CD4-positive, alpha-beta T cell (primary cell): ENCODE results near the gene AFF3. TPM values are rescaled to one million over a fixed set of nuclear protein-coding genes. Genes with fewer than 3 reads are reported as not detected.

Source experiments
- ATAC-seq: fragments of 200-7000 bp; cut with Tn5 transposase; one replicate; pipeline ENCODE4 v1.10.0; 2022; ENCODE audit warnings: mild to moderate bottlenecking; ENCODE audit not compliant: poor library complexity
- CTCF ChIA-PET: fragments of 350-600 bp; sonication (Branson Sonifier 250); formaldehyde crosslinking; loops from one replicate; lab custom pipeline; 2021; ENCODE audit warnings: antibody characterized with exemption, inconsistent platforms; lab: Charles Lee
- POLR2A ChIA-PET: fragments of 350-600 bp; sonication (Branson Sonifier 250); formaldehyde crosslinking; loops from one replicate; lab custom pipeline; 2021; ENCODE audit warnings: antibody characterized with exemption, inconsistent platforms; lab: Charles Lee
- DNase-seq, 14 experiments: peaks; one replicate each; pipeline ENCODE4 v3.0.0-alpha.2; 2013 to 2020; ENCODE audit warnings: mixed read lengths in 2 of 14
- H3K27ac ChIP-seq, 2 donors: one replicate each; pipeline versions ENCODE4 v1.5.1 to v1.7.0; 2013; ENCODE audit warnings: low read length in 2 of 2, low read depth in 1 of 2, mild to moderate bottlenecking in 1 of 2
- H3K27me3 ChIP-seq, 2 experiments: 1 replicate in 1 of 2; 2 replicates in 1 of 2; pipeline versions ENCODE4 v1.6.1 to v1.7.0; 2013; ENCODE audit warnings: low read length in 2 of 2, control low read depth in 1 of 2, mild to moderate bottlenecking in 1 of 2, moderate library complexity in 1 of 2; ENCODE audit not compliant: insufficient read depth in 2 of 2, control insufficient read depth in 1 of 2
- H3K36me3 ChIP-seq: one replicate; pipeline ENCODE4 v1.6.1; 2013; ENCODE audit warnings: low read length, control low read depth; ENCODE audit not compliant: insufficient read depth
- H3K4me1 ChIP-seq: one replicate; pipeline ENCODE4 v1.6.1; 2013; ENCODE audit warnings: low read length, control low read depth; ENCODE audit not compliant: insufficient read depth
- H3K4me3 ChIP-seq: one replicate; pipeline ENCODE4 v1.5.1; 2013; ENCODE audit warnings: mild to moderate bottlenecking, low read length, moderate library complexity
- H3K9me3 ChIP-seq, 2 experiments: 1 replicate in 1 of 2; 2 replicates in 1 of 2; pipeline versions ENCODE4 v1.6.1 to v1.7.0; 2013; ENCODE audit warnings: low read length in 2 of 2, mild to moderate bottlenecking in 2 of 2, control low read depth in 1 of 2, moderate library complexity in 1 of 2; ENCODE audit not compliant: control insufficient read depth in 1 of 2, insufficient read depth in 1 of 2
- H3K27ac Mint-ChIP-seq: one replicate; pipeline ENCODE4 v1.8.0; 2020; ENCODE audit warnings: mixed read lengths
- H3K27me3 Mint-ChIP-seq: one replicate; pipeline ENCODE4 v1.8.0; 2021; ENCODE audit warnings: mixed read lengths
- H3K36me3 Mint-ChIP-seq: one replicate; pipeline ENCODE4 v1.8.0; 2021; ENCODE audit warnings: low read depth, mixed read lengths
- H3K4me1 Mint-ChIP-seq: one replicate; pipeline ENCODE4 v1.8.0; 2021; ENCODE audit warnings: low read depth, mixed read lengths
- H3K4me3 Mint-ChIP-seq: one replicate; pipeline ENCODE4 v1.8.0; 2020; ENCODE audit warnings: mild to moderate bottlenecking, mixed read lengths
- H3K9me3 Mint-ChIP-seq: one replicate; pipeline ENCODE4 v1.8.0; 2020; ENCODE audit warnings: mixed read lengths
- CTCF ChIP-seq: fragments of 200-600 bp; IDR thresholded peaks from one replicate; pipeline ENCODE4 v1.8.0; 2022; ENCODE audit warnings: antibody characterized with exemption, mild to moderate bottlenecking
- intact Hi-C, 2 experiments: fragments of 100-400 bp; cut with DNase I in 1 of 2; cut with micrococcal nuclease in 1 of 2; formaldehyde crosslinking; loops; one replicate each; pipeline versions ENCODE4 v1.15.1 to v1.9.0; 2023 to 2025; cut with DNase I, micrococcal nuclease
- total RNA-seq, 174 experiments: library from RNA in 2 of 174; stranded (reverse) in 2 of 174; gene quantifications; one replicate each; pipeline ENCODE4 v1.2.3 and lab custom pipeline; 2021 to 2026

Gene AFF3
- total RNA-seq, 2 experiments from 2014 or later: 15.4 to 15.7 TPM

- ATAC-seq (no peak), DNase-seq (no peak)
- H3K36me3 Mint-ChIP-seq: peaks cover 24% of the 10 kb centered on the region
- no peak for TF ChIP-seq CTCF
- H3K4me1 Mint-ChIP-seq: peaks cover 39% of the 10 kb centered on the region
- peaks cover 7% of the 10 kb centered on the region for H3K9me3 Mint-ChIP-seq
- ChIA-PET CTCF (no interaction called here), POLR2A (no interaction called here)
- no peaks in the 10 kb centered on the region for H3K36me3 ChIP-seq
- H3K4me3 ChIP-seq: no peak overlapping the region
- H3K9me3 ChIP-seq: peaks cover 0 to 3% of the 10 kb centered on the region in 2 experiments
- H3K27me3 Mint-ChIP-seq: no peaks in the 10 kb centered on the region
- H3K4me1 ChIP-seq: peaks cover 2% of the 10 kb centered on the region
- no peak overlapping the region for H3K27ac ChIP-seq
- no peaks in the 10 kb centered on the region for H3K27me3 ChIP-seq
- intact Hi-C loops: no loop called here
- H3K4me3 Mint-ChIP-seq: no peak overlapping the region
- H3K27ac Mint-ChIP-seq: no peak overlapping the region
Observed at GRCh38 chr2:100066856-100067255, 75.5 kb downstream of the AFF3 start.

- CTCF ChIA-PET: no interaction called here
- peaks cover 28% of the 10 kb centered on the region for H3K36me3 Mint-ChIP-seq
- no peak overlapping the region for H3K27ac ChIP-seq
- peaks cover 7% of the 10 kb centered on the region for H3K9me3 Mint-ChIP-seq
- intact Hi-C loops: no loop called here
- no peak overlapping the region for H3K27ac Mint-ChIP-seq
- H3K4me3 Mint-ChIP-seq: no peak overlapping the region
- no peak for TF ChIP-seq CTCF
- DNase-seq (no peak), ATAC-seq (no peak)
- POLR2A ChIA-PET: no interaction called here
- peaks cover 0 to 3% of the 10 kb centered on the region in 2 experiments for H3K9me3 ChIP-seq
- H3K4me3 ChIP-seq: no peak overlapping the region
- H3K27me3 Mint-ChIP-seq: no peaks in the 10 kb centered on the region
- peaks cover 8% of the 10 kb centered on the region for H3K4me1 ChIP-seq
- no peaks in the 10 kb centered on the region for H3K36me3 ChIP-seq
- no peaks in the 10 kb centered on the region for H3K27me3 ChIP-seq
- H3K4me1 Mint-ChIP-seq: peaks cover 39% of the 10 kb centered on the region
Observed at GRCh38 chr2:100066246-100066645, 76.1 kb downstream of the AFF3 start.

DNA sequence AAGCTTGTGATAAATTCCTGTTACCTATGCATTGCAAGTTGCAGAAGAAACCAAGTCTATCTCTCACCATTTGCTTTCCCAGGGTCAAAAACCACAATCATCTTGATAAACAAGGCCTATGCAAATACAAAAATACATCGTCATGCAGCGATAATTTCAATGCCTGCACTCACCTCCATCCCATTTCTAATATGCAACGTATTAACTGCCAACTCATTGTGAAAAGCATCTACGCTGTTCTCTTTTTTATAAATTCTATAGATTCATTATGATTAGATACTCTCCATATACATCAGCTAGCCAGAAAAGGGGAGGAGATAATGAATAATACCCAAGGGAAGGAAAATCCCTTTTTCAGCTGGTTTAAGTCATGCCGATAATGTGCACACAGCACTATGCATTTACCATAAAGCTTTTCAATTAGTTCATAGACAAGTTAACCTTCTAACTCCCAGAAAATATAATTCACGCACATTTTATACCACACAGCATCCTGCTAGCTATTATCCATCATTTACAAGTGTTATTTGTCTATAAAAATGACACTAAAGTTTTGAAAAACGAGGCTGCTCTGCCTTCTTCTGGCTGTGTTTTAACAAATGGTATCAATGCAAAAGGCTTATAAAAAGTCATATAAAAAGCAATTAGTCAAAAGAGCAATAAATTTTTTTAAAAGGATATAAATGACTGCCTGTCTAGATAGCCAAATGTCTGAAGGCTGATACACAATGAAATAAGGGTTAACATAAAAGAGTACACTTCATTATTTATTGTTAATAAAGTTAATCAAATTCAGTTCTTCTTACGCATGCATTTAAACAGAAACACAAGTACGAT is 77.6 kb downstream of the AFF3 start:
- POLR2A ChIA-PET: no interaction called here
- Mint-ChIP-seq H3K4me1 (peaks cover 41% of the 10 kb centered on the region), H3K27ac (peak overlapping the region; percentile 27), H3K4me3 (no peak overlapping the region), H3K9me3 (peaks cover 7% of the 10 kb centered on the region), H3K36me3 (peaks cover 29% of the 10 kb centered on the region), H3K27me3 (no peaks in the 10 kb centered on the region)
- TF ChIP-seq CTCF: no peak
- intact Hi-C loops: no loop called here
- peaks cover 0 to 3% of the 10 kb centered on the region in 2 experiments for H3K9me3 ChIP-seq
- no peak for ATAC-seq
- DNase-seq: no peak
- H3K4me3 ChIP-seq: no peak overlapping the region
- H3K27ac ChIP-seq: no peak overlapping the region
- CTCF ChIA-PET: no interaction called here
- peaks cover 20% of the 10 kb centered on the region for H3K4me1 ChIP-seq
- no peaks in the 10 kb centered on the region for H3K36me3 ChIP-seq
- H3K27me3 ChIP-seq: no peaks in the 10 kb centered on the region
